Renal pelvis (tissue), 12 donors: ENCODE results near the gene C1QTNF6. TPM values are rescaled to one million over a fixed set of nuclear protein-coding genes. Genes with fewer than 3 reads are reported as not detected.
A peak's percentile ranks its signal among the peaks of the same experiment; 100 is the strongest.
"Not testable (repeated sequence)": the region's sequence is repeated elsewhere in the genome, so short reads cannot be mapped to it uniquely, and the experiment has no call there.

Source experiments
- DNase-seq: peaks from one replicate; pipeline ENCODE4 v3.0.0-alpha.2; 2013
- long read RNA-seq, 16 experiments: transcript quantifications; one replicate each; lab custom pipeline, GENCODE V29; 2026
- polyA plus RNA-seq, 3 donors: library from polyadenylated mRNA; unstranded; fragments of 120-200 nt; gene quantifications; one replicate each; pipeline ENCODE4 v1.2.1, GENCODE V29; 2013; ENCODE audit not compliant: insufficient read length in 3 of 3

The C1QTNF6 gene
- polyA plus RNA-seq, result 10 to 100 TPM; 32.3 to 38.8 (median 34.5) TPM
- long read RNA-seq, donor 1, transcript C1QTNF6-201 (3 exons, 2,934 nt), result major isoform, 6 of 8 reads
- long read RNA-seq, donor 1, partial matches to known transcripts, result 0 of 8 reads
- long read RNA-seq, donor 1, other reads (novel, unspliced or antisense), result 0 of 8 reads
- long read RNA-seq, donor 2, transcript C1QTNF6-201 (3 exons, 2,934 nt), result major isoform, 14 of 15 reads
- long read RNA-seq, donor 2, partial matches to known transcripts, result 0 of 15 reads
- long read RNA-seq, donor 2, other reads (novel, unspliced or antisense), result 0 of 15 reads
- long read RNA-seq, donor 3, transcript C1QTNF6-201 (3 exons, 2,934 nt), result major isoform, 8 of 9 reads
- long read RNA-seq, donor 3, partial matches to known transcripts, result 0 of 9 reads
- long read RNA-seq, donor 3, other reads (novel, unspliced or antisense), result 0 of 9 reads
- long read RNA-seq, donor 4, transcript C1QTNF6-201 (3 exons, 2,934 nt), result major isoform, 9 of 10 reads
- long read RNA-seq, donor 4, partial matches to known transcripts, result 0 of 10 reads
- long read RNA-seq, donor 4, other reads (novel, unspliced or antisense), result 0 of 10 reads
- long read RNA-seq, donor 5, transcript C1QTNF6-201 (3 exons, 2,934 nt), result major isoform, 9 of 18 reads
- long read RNA-seq, donor 5, partial matches to known transcripts, result 9 of 18 reads
- long read RNA-seq, donor 5, other reads (novel, unspliced or antisense), result 0 of 18 reads
- long read RNA-seq, donor 6, transcript C1QTNF6-201 (3 exons, 2,934 nt), result major isoform, 8 of 8 reads
- long read RNA-seq, donor 6, partial matches to known transcripts, result 0 of 8 reads
- long read RNA-seq, donor 6, other reads (novel, unspliced or antisense), result 0 of 8 reads
- long read RNA-seq, donor 7, transcript C1QTNF6-201 (3 exons, 2,934 nt), result major isoform, 14 of 44 reads
- long read RNA-seq, donor 7, partial matches to known transcripts, result 28 of 44 reads
- long read RNA-seq, donor 7, other reads (novel, unspliced or antisense), result 0 of 44 reads
- long read RNA-seq, donor 8, transcript C1QTNF6-201 (3 exons, 2,934 nt), result major isoform, 9 of 10 reads
- long read RNA-seq, donor 8, partial matches to known transcripts, result 0 of 10 reads
- long read RNA-seq, donor 8, other reads (novel, unspliced or antisense), result 0 of 10 reads
- long read RNA-seq, donor 9, transcript C1QTNF6-201 (3 exons, 2,934 nt), result major isoform, 6 of 7 reads
- long read RNA-seq, donor 9, partial matches to known transcripts, result 0 of 7 reads
- long read RNA-seq, donor 9, other reads (novel, unspliced or antisense), result 0 of 7 reads
- long read RNA-seq, donor 10, transcript C1QTNF6-201 (3 exons, 2,934 nt), result major isoform, 8 of 8 reads
- long read RNA-seq, donor 10, partial matches to known transcripts, result 0 of 8 reads
- long read RNA-seq, donor 10, other reads (novel, unspliced or antisense), result 0 of 8 reads
- long read RNA-seq, donor 11, transcript C1QTNF6-201 (3 exons, 2,934 nt), result major isoform, 12 of 29 reads
- long read RNA-seq, donor 11, partial matches to known transcripts, result 16 of 29 reads
- long read RNA-seq, donor 11, other reads (novel, unspliced or antisense), result 0 of 29 reads
- long read RNA-seq, donor 12, transcript C1QTNF6-201 (3 exons, 2,934 nt), result major isoform, 7 of 7 reads
- long read RNA-seq, donor 12, partial matches to known transcripts, result 0 of 7 reads
- long read RNA-seq, donor 12, other reads (novel, unspliced or antisense), result 0 of 7 reads
- long read RNA-seq, donor 13, transcript C1QTNF6-201 (3 exons, 2,934 nt), result major isoform, 5 of 6 reads
- long read RNA-seq, donor 13, partial matches to known transcripts, result 0 of 6 reads
- long read RNA-seq, donor 13, other reads (novel, unspliced or antisense), result 0 of 6 reads
- long read RNA-seq, donor 14, transcript C1QTNF6-201 (3 exons, 2,934 nt), result major isoform, 17 of 20 reads
- long read RNA-seq, donor 14, partial matches to known transcripts, result 0 of 20 reads
- long read RNA-seq, donor 14, other reads (novel, unspliced or antisense), result 0 of 20 reads
- long read RNA-seq, donor 15, transcript C1QTNF6-201 (3 exons, 2,934 nt), result major isoform, 8 of 8 reads
- long read RNA-seq, donor 15, partial matches to known transcripts, result 0 of 8 reads
- long read RNA-seq, donor 15, other reads (novel, unspliced or antisense), result 0 of 8 reads
- long read RNA-seq, donor 16, transcript C1QTNF6-201 (3 exons, 2,934 nt), result major isoform, 17 of 17 reads
- long read RNA-seq, donor 16, partial matches to known transcripts, result 0 of 17 reads
- long read RNA-seq, donor 16, other reads (novel, unspliced or antisense), result 0 of 17 reads

- DNase-seq, result peak; percentile 86
Measured at GRCh38 chr22:37187891-37188761, at the start of gene C1QTNF6. TSS of gene C1QTNF6 (minus strand) at chr22:37188247. CDS start at chr22:37188213, 34 bp downstream.

- DNase-seq, result no peak
Measured at GRCh38 chr22:37235897-37236607, 48.0 kb upstream of the C1QTNF6 start.

GRCh38 chr22:37234736-37235711, 47.0 kb upstream of the C1QTNF6 start:
- DNase-seq, result no peak

GRCh38 chr22:37233751-37234631, 45.9 kb upstream of the C1QTNF6 start:
- DNase-seq, result no peak

DNA sequence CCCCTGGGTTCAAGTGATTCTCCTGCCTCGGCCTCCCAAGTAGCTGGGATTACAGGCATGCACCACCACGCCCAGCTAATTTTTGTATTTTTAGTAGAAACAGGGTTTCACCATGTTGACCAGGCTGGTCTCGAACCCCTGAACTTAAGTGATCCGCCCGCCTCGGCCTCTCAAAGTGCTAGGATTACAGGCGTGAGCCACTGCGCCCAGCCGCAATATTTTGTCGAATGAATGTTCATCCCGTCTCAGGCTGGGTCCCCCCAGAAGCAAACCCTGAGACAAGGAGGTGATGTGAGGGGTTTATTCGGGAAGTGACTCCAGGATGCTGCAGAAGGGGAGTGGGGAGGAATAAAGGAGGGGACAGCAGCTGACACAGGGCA, 45.3 kb upstream of the C1QTNF6 start:
- DNase-seq, result not testable (repeated sequence)

DNA sequence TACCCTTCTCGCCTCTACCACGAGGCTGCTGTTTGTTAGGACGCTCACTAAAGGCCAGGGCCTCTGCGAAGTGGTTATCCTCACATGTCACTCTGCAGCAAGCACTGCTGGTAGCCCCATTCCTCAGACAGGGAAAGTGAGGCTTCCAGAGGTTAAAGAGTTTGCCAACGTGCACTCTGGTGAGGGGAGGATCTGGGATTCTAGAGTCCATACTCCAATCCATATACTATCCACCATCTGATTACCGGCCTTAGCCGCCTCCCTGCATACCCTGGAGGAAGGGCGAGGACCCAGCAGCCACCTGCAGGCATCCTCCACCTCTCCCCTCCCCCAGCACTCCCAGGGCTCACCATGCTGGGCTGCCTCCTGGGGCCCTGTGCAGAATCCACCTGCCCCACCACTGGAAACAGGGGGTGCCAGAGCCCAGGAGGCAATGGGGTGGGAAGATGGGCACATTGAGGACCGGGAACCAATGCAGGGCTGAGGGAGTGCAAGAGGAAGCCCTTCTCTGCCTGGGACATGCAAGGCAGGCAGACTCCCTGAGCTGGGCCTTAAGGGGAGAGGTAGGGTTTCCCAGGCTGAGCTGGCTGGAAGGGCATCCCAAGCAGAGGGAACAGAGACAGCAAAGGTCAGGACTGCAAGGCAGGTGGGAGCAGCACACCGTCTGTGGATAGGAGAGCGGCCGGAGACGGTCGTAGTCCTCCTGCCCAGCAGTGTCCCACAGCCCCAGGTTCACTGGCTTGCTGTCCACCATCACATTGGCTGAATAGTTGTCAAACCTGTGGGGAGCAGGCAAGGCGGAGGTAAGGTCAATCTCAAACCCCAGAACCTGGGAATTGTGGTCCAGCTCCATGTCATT, 44.3 kb upstream of the C1QTNF6 start:
- no peak for DNase-seq

- no peak for DNase-seq
Measured at GRCh38 chr22:37231406-37232139, 43.5 kb upstream of the C1QTNF6 start.

GRCh38 chr22:37230673-37231405, 42.8 kb upstream of the C1QTNF6 start:
- no peak for DNase-seq

DNA sequence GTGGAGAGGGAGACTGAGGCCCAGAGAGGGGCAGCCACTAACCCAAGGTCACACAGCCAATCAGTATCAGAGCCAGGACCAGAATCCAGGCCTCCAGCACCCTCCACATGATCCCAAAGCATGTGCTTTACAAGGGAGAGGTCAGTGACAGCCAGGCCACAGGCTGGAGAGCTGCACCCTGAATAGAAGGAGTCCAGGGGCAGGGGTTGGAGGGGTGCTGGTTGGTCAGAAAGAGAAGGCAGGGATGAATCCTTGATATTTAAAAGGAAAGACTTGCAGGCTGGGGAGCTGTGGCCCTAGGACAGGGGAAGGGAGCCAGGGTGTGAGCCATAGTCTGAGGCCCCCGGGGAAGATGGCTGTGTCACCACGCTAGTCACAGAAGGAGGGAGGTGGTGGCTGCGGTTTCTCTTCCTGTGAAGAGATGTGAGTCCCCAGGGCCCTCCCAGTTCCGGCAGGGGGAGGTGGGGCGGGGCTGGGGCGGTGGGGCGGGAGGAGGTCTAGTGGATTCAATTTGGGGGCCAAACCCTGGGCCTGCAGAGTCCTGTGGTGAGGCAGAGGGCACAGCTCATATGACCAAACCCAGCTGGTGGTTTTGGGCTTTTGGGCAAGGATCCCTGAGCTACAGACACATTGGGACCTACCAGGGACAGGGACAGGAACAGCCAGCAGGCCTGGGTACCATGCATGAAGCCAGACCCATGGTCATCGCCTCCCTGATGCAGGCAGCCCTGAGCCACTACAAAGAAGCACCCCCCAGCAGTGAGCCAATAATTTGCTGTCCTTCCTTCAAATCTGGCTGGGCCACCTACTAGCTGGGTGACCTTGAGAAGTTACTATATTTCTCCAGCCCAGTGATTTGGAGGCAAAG, 42.0 kb upstream of the C1QTNF6 start:
- no peak for DNase-seq

- DNase-seq, result no peak
Measured at GRCh38 chr22:37229012-37229804, 41.2 kb upstream of the C1QTNF6 start.
